ENCODE measurements around the gene SOBP.

- TF ChIP-seq, protein P1, sequence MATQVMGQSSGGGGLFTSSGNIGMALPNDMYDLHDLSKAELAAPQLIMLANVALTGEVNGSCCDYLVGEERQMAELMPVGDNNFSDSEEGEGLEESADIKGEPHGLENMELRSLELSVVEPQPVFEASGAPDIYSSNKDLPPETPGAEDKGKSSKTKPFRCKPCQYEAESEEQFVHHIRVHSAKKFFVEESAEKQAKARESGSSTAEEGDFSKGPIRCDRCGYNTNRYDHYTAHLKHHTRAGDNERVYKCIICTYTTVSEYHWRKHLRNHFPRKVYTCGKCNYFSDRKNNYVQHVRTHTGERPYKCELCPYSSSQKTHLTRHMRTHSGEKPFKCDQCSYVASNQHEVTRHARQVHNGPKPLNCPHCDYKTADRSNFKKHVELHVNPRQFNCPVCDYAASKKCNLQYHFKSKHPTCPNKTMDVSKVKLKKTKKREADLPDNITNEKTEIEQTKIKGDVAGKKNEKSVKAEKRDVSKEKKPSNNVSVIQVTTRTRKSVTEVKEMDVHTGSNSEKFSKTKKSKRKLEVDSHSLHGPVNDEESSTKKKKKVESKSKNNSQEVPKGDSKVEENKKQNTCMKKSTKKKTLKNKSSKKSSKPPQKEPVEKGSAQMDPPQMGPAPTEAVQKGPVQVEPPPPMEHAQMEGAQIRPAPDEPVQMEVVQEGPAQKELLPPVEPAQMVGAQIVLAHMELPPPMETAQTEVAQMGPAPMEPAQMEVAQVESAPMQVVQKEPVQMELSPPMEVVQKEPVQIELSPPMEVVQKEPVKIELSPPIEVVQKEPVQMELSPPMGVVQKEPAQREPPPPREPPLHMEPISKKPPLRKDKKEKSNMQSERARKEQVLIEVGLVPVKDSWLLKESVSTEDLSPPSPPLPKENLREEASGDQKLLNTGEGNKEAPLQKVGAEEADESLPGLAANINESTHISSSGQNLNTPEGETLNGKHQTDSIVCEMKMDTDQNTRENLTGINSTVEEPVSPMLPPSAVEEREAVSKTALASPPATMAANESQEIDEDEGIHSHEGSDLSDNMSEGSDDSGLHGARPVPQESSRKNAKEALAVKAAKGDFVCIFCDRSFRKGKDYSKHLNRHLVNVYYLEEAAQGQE (IDR thresholded peaks at IDR 0.05; ENCODE audit: unreplicated experiment), result no peak
- TF ChIP-seq EZH2 (IDR thresholded peaks at IDR 0.05; ENCODE audit: low read depth, unreplicated experiment) (no peak), CTCF (conservative IDR thresholded peaks at IDR 0.05; ENCODE audit: low read depth in 2 of 2) (no peak), EZH2phosphoT487 (IDR thresholded peaks at IDR 0.05; ENCODE audit: unreplicated experiment) (no peak), POLR2AphosphoS5 (IDR thresholded peaks at IDR 0.05; ENCODE audit: low read depth) (no peak), STAT1 (IDR thresholded peaks at IDR 0.05; ENCODE audit: unreplicated experiment) (no peak), ZNF331 (CRISPR knock-in tag; IDR thresholded peaks at IDR 0.05; ENCODE audit: low read depth) (no peak)
- TF ChIP-seq, protein P2, sequence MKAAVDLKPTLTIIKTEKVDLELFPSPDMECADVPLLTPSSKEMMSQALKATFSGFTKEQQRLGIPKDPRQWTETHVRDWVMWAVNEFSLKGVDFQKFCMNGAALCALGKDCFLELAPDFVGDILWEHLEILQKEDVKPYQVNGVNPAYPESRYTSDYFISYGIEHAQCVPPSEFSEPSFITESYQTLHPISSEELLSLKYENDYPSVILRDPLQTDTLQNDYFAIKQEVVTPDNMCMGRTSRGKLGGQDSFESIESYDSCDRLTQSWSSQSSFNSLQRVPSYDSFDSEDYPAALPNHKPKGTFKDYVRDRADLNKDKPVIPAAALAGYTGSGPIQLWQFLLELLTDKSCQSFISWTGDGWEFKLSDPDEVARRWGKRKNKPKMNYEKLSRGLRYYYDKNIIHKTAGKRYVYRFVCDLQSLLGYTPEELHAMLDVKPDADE (IDR thresholded peaks at IDR 0.05), result no peak
These were observed 126.9 kb downstream of the SOBP start for GRCh38 chr6:107616775-107617174.
